Omental fat pad (tissue), 4 donors: Measurements from ENCODE around the gene HMGCS1. TPM values are rescaled to one million over a fixed set of nuclear protein-coding genes. Genes with fewer than 3 reads are reported as not detected.

Source experiments
- ATAC-seq: fragments of 150-250 bp; one replicate; pipeline ENCODE4 v1.9.1; 2016; ENCODE audit warnings: mild to moderate bottlenecking, moderate library complexity; ENCODE audit not compliant: low FRiP score
- DNase-seq: peaks from one replicate; pipeline ENCODE4 v3.0.0-alpha.2; 2019; ENCODE audit warnings: low spot score
- CTCF ChIP-seq, 3 donors: fragments of 450-650 bp; IDR thresholded peaks; one replicate each; pipeline ENCODE4 v1.5.1; 2016 to 2017; ENCODE audit warnings: antibody characterized with exemption in 3 of 3, mild to moderate bottlenecking in 3 of 3, moderate library complexity in 2 of 3
- total RNA-seq, 4 donors: library from RNA; depleted of rRNA; stranded (reverse); fragments of >200 nt; gene quantifications; one replicate each; pipeline ENCODE4 v1.1.0, GENCODE V29; 2016

The HMGCS1 gene
- total RNA-seq, 4 donors from 2014 or later = 9.8 to 34.5 (median 18.4) TPM

- no peak for ATAC-seq
- DNase-seq = no peak
- no peak for TF ChIP-seq CTCF (IDR thresholded peaks at IDR 0.05)
Observed at GRCh38 chr5:43258116-43258515, 55.1 kb downstream of the HMGCS1 start.

GRCh38 chr5:43256261-43256966 is 56.8 kb downstream of the HMGCS1 start:
- ATAC-seq (no peak), DNase-seq (no peak)
- no peak for TF ChIP-seq CTCF (IDR thresholded peaks at IDR 0.05)

GRCh38 chr5:43255704-43256103 is 57.5 kb downstream of the HMGCS1 start:
- ATAC-seq (no peak), DNase-seq (no peak)
- no peak for TF ChIP-seq CTCF (IDR thresholded peaks at IDR 0.05)

GRCh38 chr5:43251754-43252153 is 61.5 kb downstream of the HMGCS1 start:
- no peak for DNase-seq
- ATAC-seq = no peak
- TF ChIP-seq CTCF (IDR thresholded peaks at IDR 0.05) = no peak

- TF ChIP-seq CTCF (IDR thresholded peaks at IDR 0.05) = no peak
- no peak for ATAC-seq
- no peak for DNase-seq
Observed at GRCh38 chr5:43245724-43246385, 67.4 kb downstream of the HMGCS1 start.

- ATAC-seq (no peak), DNase-seq (no peak)
- no peak for TF ChIP-seq CTCF (IDR thresholded peaks at IDR 0.05)
Observed at GRCh38 chr5:43244823-43245565, 68.2 kb downstream of the HMGCS1 start.
